ENCODE results near the gene CLASP1. TPM values are rescaled to one million over a fixed set of nuclear protein-coding genes. Genes with fewer than 3 reads are reported as not detected.

Gene CLASP1
- polyA plus RNA-seq, 1 donor from 2014 or later: 16.0 TPM

GRCh38 chr2:121288454-121289231 is 360.6 kb downstream of the CLASP1 start:
- Mint-ChIP-seq H3K27ac (no peak overlapping the region), H3K4me3 (no peak overlapping the region), H3K9me3 (peaks cover 0 to 3% (median 0%) of the 10 kb centered on the region in 3 donors), H3K27me3 (peaks cover 34% of the 10 kb centered on the region), H3K36me3 (no peaks in the 10 kb centered on the region), H3K4me1 (peaks cover 4 to 17% (median 4%) of the 10 kb centered on the region in 3 donors)

GRCh38 chr2:121287956-121288355 is 361.3 kb downstream of the CLASP1 start:
- Mint-ChIP-seq H3K4me3 (no peak overlapping the region), H3K9me3 (peaks cover 0 to 1% (median 0%) of the 10 kb centered on the region in 3 donors), H3K27ac (no peak overlapping the region), H3K4me1 (peaks cover 4 to 17% (median 7%) of the 10 kb centered on the region in 3 donors), H3K27me3 (peaks cover 36% of the 10 kb centered on the region), H3K36me3 (no peaks in the 10 kb centered on the region)

Other genes starting within 250 kb of the CLASP1 start
- not detected for gene RNU4ATAC, start 118.6 kb downstream of the CLASP1 start, polyA plus RNA-seq
- 72.4 TPM for gene NIFK, start 87.4 kb upstream of the CLASP1 start, polyA plus RNA-seq
- gene TSN, start 106.2 kb upstream of the CLASP1 start, polyA plus RNA-seq: 65.8 TPM